Right hindlimb (tissue), 1 donor: ENCODE data around the gene LRRC71.

Source experiments
- DNase-seq: peaks from one replicate; pipeline ENCODE4 v3.0.0-alpha.2; 2018

LRRC71 gene

GRCh38 chr1:156928043-156928602, 7.7 kb downstream of the LRRC71 start:
- DNase-seq = no peak

- DNase-seq = no peak
Observed at GRCh38 chr1:156929596-156930238, 9.3 kb downstream of the LRRC71 start.

- no peak for DNase-seq
Observed at GRCh38 chr1:156930483-156930882, 10.1 kb downstream of the LRRC71 start.

- DNase-seq = no peak
Observed at GRCh38 chr1:156931211-156931952, 10.9 kb downstream of the LRRC71 start.

GRCh38 chr1:156931974-156932710, 11.7 kb downstream of the LRRC71 start:
- DNase-seq = no peak

GRCh38 chr1:156933136-156933535, 12.7 kb downstream of the LRRC71 start:
- DNase-seq = no peak

- no peak for DNase-seq
Observed at GRCh38 chr1:156935505-156936128, 15.2 kb downstream of the LRRC71 start.

- no peak for DNase-seq
Observed at GRCh38 chr1:156936191-156936590, 15.8 kb downstream of the LRRC71 start.

- no peak for DNase-seq
Observed at GRCh38 chr1:156936721-156937220, 16.3 kb downstream of the LRRC71 start.

- DNase-seq = no peak
Observed at GRCh38 chr1:156937883-156938282, 17.5 kb downstream of the LRRC71 start.

- no peak for DNase-seq
Observed at GRCh38 chr1:156938813-156939212, 18.4 kb downstream of the LRRC71 start.

- no peak for DNase-seq
Observed at GRCh38 chr1:156939786-156940334, 19.4 kb downstream of the LRRC71 start.

GRCh38 chr1:156941675-156942074, 21.2 kb downstream of the LRRC71 start:
- no peak for DNase-seq

- DNase-seq = no peak
Observed at GRCh38 chr1:156942176-156942575, 21.7 kb downstream of the LRRC71 start.

- no peak for DNase-seq
Observed at GRCh38 chr1:156942576-156942975, 22.1 kb downstream of the LRRC71 start.

- no peak for DNase-seq
Observed at GRCh38 chr1:156943756-156944155, 23.3 kb downstream of the LRRC71 start.

GRCh38 chr1:156944268-156944667, 23.8 kb downstream of the LRRC71 start:
- no peak for DNase-seq

- no peak for DNase-seq
Observed at GRCh38 chr1:156944848-156945247, 24.4 kb downstream of the LRRC71 start.

- no peak for DNase-seq
Observed at GRCh38 chr1:156945881-156946661, 25.6 kb downstream of the LRRC71 start.

GRCh38 chr1:156947127-156947526, 26.7 kb downstream of the LRRC71 start:
- no peak for DNase-seq

- no peak for DNase-seq
Observed at GRCh38 chr1:156947818-156948525, 27.5 kb downstream of the LRRC71 start.
